CD4-positive, alpha-beta memory T cell (primary cell): Measurements from ENCODE around the gene KRT5. TPM values are rescaled to one million over a fixed set of nuclear protein-coding genes. Genes with fewer than 3 reads are reported as not detected.

Source experiments
- CTCF ChIA-PET: fragments of 350-600 bp; sonication (Branson Sonifier 250); formaldehyde crosslinking; loops from one replicate; lab custom pipeline; 2021; ENCODE audit warnings: inconsistent platforms; ENCODE audit not compliant: partially characterized antibody; lab: Charles Lee
- POLR2A ChIA-PET: fragments of 350-600 bp; sonication (Branson Sonifier 250); formaldehyde crosslinking; loops from one replicate; lab custom pipeline; 2021; ENCODE audit not compliant: partially characterized antibody; lab: Charles Lee
- DNase-seq, 5 donors: peaks; one replicate each; pipeline versions ENCODE4 v3.0.0 to v3.0.0-alpha.2; 2020 to 2022; ENCODE audit warnings: mixed read lengths in 1 of 5
- H3K27ac ChIP-seq: one replicate; pipeline ENCODE4 v1.7.0; 2013; ENCODE audit warnings: low read depth, low read length
- H3K27me3 ChIP-seq: 2 replicates; pipeline ENCODE4 v1.7.0; 2013; ENCODE audit warnings: mild to moderate bottlenecking, low read length, moderate library complexity; ENCODE audit not compliant: insufficient read depth
- H3K36me3 ChIP-seq: 2 replicates; pipeline ENCODE4 v1.7.0; 2013; ENCODE audit warnings: mild to moderate bottlenecking, low read length, moderate library complexity; ENCODE audit not compliant: insufficient read depth
- H3K4me1 ChIP-seq: 2 replicates; pipeline ENCODE4 v1.7.0; 2013; ENCODE audit warnings: mild to moderate bottlenecking, low read length, moderate library complexity; ENCODE audit not compliant: insufficient read depth
- H3K4me3 ChIP-seq, 2 donors: one replicate each; pipeline ENCODE4 v1.7.0; 2013; ENCODE audit warnings: low read length in 2 of 2, mild to moderate bottlenecking in 1 of 2
- H3K9me3 ChIP-seq, 2 donors: one replicate each; pipeline ENCODE4 v1.7.0; 2013; ENCODE audit warnings: low read length in 2 of 2, control low read depth in 1 of 2; ENCODE audit not compliant: control insufficient read depth in 1 of 2
- H3K27ac Mint-ChIP-seq, 7 donors: one replicate each; pipeline ENCODE4 v1.8.0; 2020 to 2021; ENCODE audit warnings: mixed read lengths in 7 of 7, mild to moderate bottlenecking in 6 of 7, inconsistent platforms in 3 of 7, moderate library complexity in 3 of 7
- H3K27me3 Mint-ChIP-seq, 2 donors: one replicate each; pipeline ENCODE4 v1.8.0; 2020 to 2021; ENCODE audit warnings: mixed read lengths in 2 of 2
- H3K36me3 Mint-ChIP-seq, 2 donors: one replicate each; pipeline ENCODE4 v1.8.0; 2020 to 2021; ENCODE audit warnings: mixed read lengths in 2 of 2, inconsistent platforms in 1 of 2, mild to moderate bottlenecking in 1 of 2
- H3K4me1 Mint-ChIP-seq, 4 donors: one replicate each; pipeline ENCODE4 v1.8.0; 2020 to 2021; ENCODE audit warnings: mixed read lengths in 4 of 4, mild to moderate bottlenecking in 1 of 4
- H3K4me3 Mint-ChIP-seq, 8 donors: one replicate each; pipeline ENCODE4 v1.8.0; 2020 to 2021; ENCODE audit warnings: mixed read lengths in 8 of 8, mild to moderate bottlenecking in 7 of 8, moderate library complexity in 6 of 8, inconsistent platforms in 3 of 8
- H3K9me3 Mint-ChIP-seq, 8 donors: one replicate each; pipeline ENCODE4 v1.8.0; 2020 to 2021; ENCODE audit warnings: mixed read lengths in 8 of 8, mild to moderate bottlenecking in 5 of 8, inconsistent platforms in 3 of 8, moderate library complexity in 1 of 8
- intact Hi-C: fragments of 100-400 bp; cut with micrococcal nuclease; formaldehyde crosslinking; loops from one replicate; pipeline ENCODE4 v1.15.1; 2023
- polyA plus RNA-seq, 2 donors: library from polyadenylated mRNA; unstranded; fragments of 300-500 nt; fragmentation: Illumina TruSeq; gene quantifications; one replicate each; pipeline ENCODE4 v1.2.3, GENCODE V29; 2021
- total RNA-seq, 2 experiments: library from RNA; stranded (reverse); gene quantifications; one replicate each; pipeline ENCODE4 v1.2.3, GENCODE V29; 2021

Gene KRT5
- total and polyA plus RNA-seq, 4 experiments from 2014 or later, result not detected

DNA sequence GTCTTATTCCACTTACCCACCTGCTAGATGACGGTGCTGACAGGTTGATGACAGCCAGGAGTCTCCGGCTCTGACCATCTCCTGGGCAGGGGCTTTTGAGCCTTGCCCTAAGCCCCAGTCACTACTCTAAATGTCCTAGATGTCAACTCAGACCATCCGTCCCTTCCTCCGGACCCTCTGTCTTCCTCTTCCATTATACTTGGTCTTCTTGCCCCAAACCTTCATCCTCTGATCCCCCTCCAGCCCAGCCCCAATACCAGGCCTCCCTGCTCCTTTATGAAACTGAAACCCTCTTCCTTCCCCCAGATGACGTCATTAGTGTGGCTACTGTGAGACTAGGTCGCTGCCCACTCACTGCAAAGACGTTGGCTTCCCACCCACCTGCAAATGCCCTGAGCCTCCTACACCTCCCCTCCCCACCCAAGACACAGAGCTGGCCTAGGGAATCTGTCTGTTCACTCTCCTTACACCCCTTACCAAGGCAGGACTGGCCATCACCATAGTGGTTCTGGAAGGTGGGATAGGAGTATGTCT lies 22.7 kb upstream of the KRT5 start:
- no peak for DNase-seq
- no peak overlapping the region for H3K4me3 ChIP-seq
- H3K27me3 Mint-ChIP-seq, result peaks cover 4 to 11% of the 10 kb centered on the region in 2 donors
- no peaks in the 10 kb centered on the region for H3K27me3 ChIP-seq
- no peaks in the 10 kb centered on the region for H3K36me3 ChIP-seq
- H3K4me1 Mint-ChIP-seq, result no peaks in the 10 kb centered on the region
- no peak overlapping the region for H3K27ac ChIP-seq
- no peak overlapping the region for H3K4me3 Mint-ChIP-seq
- no peaks in the 10 kb centered on the region for H3K36me3 Mint-ChIP-seq
- intact Hi-C loops, result no loop called here
- no peaks in the 10 kb centered on the region for H3K4me1 ChIP-seq
- H3K9me3 ChIP-seq, result no peaks in the 10 kb centered on the region
- H3K27ac Mint-ChIP-seq, result peak overlapping the region in 2 of 7 donors; percentile 12 to 81
- ChIA-PET CTCF (no interaction called here), POLR2A (no interaction called here)
- no peaks in the 10 kb centered on the region for H3K9me3 Mint-ChIP-seq

DNA sequence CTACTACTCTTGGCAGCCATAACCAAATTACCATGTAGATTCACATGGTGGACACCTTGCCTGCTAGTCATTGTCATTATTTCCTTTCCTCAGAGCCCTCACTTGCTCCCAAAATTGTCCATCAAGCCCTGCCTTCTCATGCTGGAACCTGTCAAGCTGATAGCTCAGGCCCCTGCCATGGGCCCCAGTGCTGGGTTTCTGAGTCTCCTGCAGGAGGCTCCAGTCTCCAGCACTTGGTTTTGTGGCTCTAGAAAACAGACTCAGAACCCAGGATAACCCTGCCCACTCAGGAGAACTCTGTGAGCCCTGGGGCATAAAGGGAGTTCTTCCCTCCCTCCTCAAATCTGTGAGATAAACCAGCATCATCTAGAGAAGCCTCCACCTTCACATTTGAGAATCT lies 22.0 kb upstream of the KRT5 start:
- CTCF ChIA-PET, result no interaction called here
- H3K4me3 Mint-ChIP-seq, result no peak overlapping the region
- no peaks in the 10 kb centered on the region for H3K9me3 ChIP-seq

DNA sequence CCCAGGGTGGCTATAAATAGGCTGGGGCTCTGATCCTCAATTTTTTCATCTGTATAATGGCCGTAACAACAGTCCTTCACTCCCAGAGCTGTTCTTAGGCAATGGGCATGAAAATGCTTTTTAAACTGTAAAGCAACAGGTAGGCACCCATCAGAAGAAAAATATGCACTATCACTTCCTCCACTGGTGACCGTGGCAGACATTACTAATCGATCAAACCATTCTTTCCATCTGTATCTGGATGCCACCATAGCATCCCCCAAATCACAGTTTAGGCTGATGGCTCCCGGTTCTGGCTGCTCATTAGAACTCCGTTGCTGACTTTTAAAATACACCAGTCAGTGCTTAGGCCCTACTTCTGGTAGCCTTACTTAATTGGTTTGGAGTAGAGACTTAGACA lies 21.5 kb upstream of the KRT5 start:
- ChIA-PET CTCF (no interaction called here), POLR2A (no interaction called here)
- Mint-ChIP-seq H3K27ac (peak overlapping the region in 1 of 7 donors; percentile 25), H3K9me3 (no peaks in the 10 kb centered on the region), H3K4me3 (no peak overlapping the region), H3K4me1 (no peaks in the 10 kb centered on the region), H3K27me3 (peaks cover 5 to 7% of the 10 kb centered on the region in 2 donors), H3K36me3 (no peaks in the 10 kb centered on the region)
- Histone ChIP-seq H3K36me3 (no peaks in the 10 kb centered on the region), H3K4me3 (no peak overlapping the region), H3K4me1 (no peaks in the 10 kb centered on the region), H3K27ac (no peak overlapping the region), H3K9me3 (no peaks in the 10 kb centered on the region), H3K27me3 (no peaks in the 10 kb centered on the region)
- no peak for DNase-seq
- intact Hi-C loops, result no loop called here

More for the DNA sequence above, 22.0 kb upstream of the KRT5 start:
- Mint-ChIP-seq H3K4me1 (no peaks in the 10 kb centered on the region), H3K27me3 (peaks cover 4 to 9% of the 10 kb centered on the region in 2 donors), H3K36me3 (no peaks in the 10 kb centered on the region), H3K9me3 (no peaks in the 10 kb centered on the region), H3K27ac (peak overlapping the region in 1 of 7 donors; percentile 25)
- no peak overlapping the region for H3K27ac ChIP-seq
- no peak overlapping the region for H3K4me3 ChIP-seq
- H3K36me3 ChIP-seq, result no peaks in the 10 kb centered on the region
- intact Hi-C loops, result no loop called here
- no peaks in the 10 kb centered on the region for H3K4me1 ChIP-seq
- DNase-seq, result no peak
- POLR2A ChIA-PET, result no interaction called here
- no peaks in the 10 kb centered on the region for H3K27me3 ChIP-seq

DNA sequence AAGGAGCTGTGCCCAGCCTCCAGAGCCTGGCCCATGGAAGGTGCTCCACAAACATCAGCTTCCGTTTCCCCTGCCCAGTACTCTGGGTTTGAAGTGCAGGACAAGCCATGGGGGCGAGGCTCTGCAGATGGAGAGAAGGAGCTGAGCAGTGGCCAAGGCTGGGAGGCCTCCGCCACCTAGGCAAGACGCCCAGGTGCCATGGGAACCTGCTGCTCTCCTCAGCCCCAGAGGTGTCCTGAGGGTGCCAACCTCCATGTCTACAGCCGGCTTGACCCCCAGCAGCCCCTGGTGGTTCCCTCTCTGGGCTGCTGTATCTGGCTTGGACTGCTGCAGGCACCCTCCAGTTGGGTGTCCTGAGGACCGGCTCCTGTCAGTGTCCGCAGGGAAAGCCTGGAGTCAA lies 20.3 kb upstream of the KRT5 start:
- no peak overlapping the region for H3K27ac ChIP-seq
- POLR2A ChIA-PET, result no interaction called here
- no peaks in the 10 kb centered on the region for H3K36me3 ChIP-seq
- no peaks in the 10 kb centered on the region for H3K4me1 Mint-ChIP-seq
- H3K9me3 Mint-ChIP-seq, result no peaks in the 10 kb centered on the region
- no peaks in the 10 kb centered on the region for H3K4me1 ChIP-seq
- intact Hi-C loops, result no loop called here
- CTCF ChIA-PET, result no interaction called here
- no peaks in the 10 kb centered on the region for H3K27me3 ChIP-seq
- no peak for DNase-seq
- H3K36me3 Mint-ChIP-seq, result no peaks in the 10 kb centered on the region
- no peak overlapping the region for H3K27ac Mint-ChIP-seq
- no peak overlapping the region for H3K4me3 Mint-ChIP-seq
- no peak overlapping the region for H3K4me3 ChIP-seq
- H3K27me3 Mint-ChIP-seq, result peaks cover 5 to 6% of the 10 kb centered on the region in 2 donors
- no peaks in the 10 kb centered on the region for H3K9me3 ChIP-seq

DNA sequence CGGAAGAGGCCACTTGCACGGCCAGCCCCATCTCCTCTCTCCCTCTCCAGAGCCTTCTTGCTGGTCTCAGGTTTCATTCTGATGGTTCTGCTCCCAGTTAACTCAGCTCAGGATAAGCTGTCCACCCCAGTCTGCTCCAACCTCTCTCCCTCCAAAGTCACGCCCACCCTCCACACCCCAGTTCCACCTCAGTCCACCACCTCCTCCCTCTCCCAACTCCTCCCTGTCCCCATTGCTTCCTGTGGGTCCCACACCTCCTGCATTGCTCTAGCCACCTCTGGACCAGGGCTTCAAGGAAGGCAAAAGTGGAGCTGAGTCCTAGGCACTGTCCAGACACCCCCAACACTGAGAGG lies 19.6 kb upstream of the KRT5 start:
- Mint-ChIP-seq H3K27ac (no peak overlapping the region), H3K9me3 (no peaks in the 10 kb centered on the region), H3K4me1 (no peaks in the 10 kb centered on the region), H3K27me3 (peaks cover 2 to 3% of the 10 kb centered on the region in 2 donors), H3K4me3 (no peak overlapping the region), H3K36me3 (no peaks in the 10 kb centered on the region)
- intact Hi-C loops, result no loop called here
- Histone ChIP-seq H3K9me3 (no peaks in the 10 kb centered on the region), H3K4me1 (no peaks in the 10 kb centered on the region), H3K4me3 (no peak overlapping the region), H3K36me3 (no peaks in the 10 kb centered on the region), H3K27me3 (no peaks in the 10 kb centered on the region), H3K27ac (no peak overlapping the region)
- POLR2A ChIA-PET, result no interaction called here
- CTCF ChIA-PET, result no interaction called here
- no peak for DNase-seq

GRCh38 chr12:52539083-52539820 lies 19.1 kb upstream of the KRT5 start:
- Mint-ChIP-seq H3K27ac (no peak overlapping the region), H3K27me3 (peaks cover 2 to 3% of the 10 kb centered on the region in 2 donors), H3K4me1 (no peaks in the 10 kb centered on the region), H3K4me3 (no peak overlapping the region), H3K9me3 (no peaks in the 10 kb centered on the region), H3K36me3 (no peaks in the 10 kb centered on the region)
- Histone ChIP-seq H3K36me3 (no peaks in the 10 kb centered on the region), H3K9me3 (no peaks in the 10 kb centered on the region), H3K27ac (no peak overlapping the region), H3K27me3 (no peaks in the 10 kb centered on the region), H3K4me3 (no peak overlapping the region), H3K4me1 (no peaks in the 10 kb centered on the region)
- POLR2A ChIA-PET, result no interaction called here
- CTCF ChIA-PET, result no interaction called here
- intact Hi-C loops, result no loop called here
- DNase-seq, result no peak

GRCh38 chr12:52537101-52537500 lies 16.9 kb upstream of the KRT5 start:
- Mint-ChIP-seq H3K4me1 (no peaks in the 10 kb centered on the region), H3K27ac (no peak overlapping the region), H3K36me3 (no peaks in the 10 kb centered on the region), H3K9me3 (no peaks in the 10 kb centered on the region), H3K4me3 (no peak overlapping the region), H3K27me3 (peaks cover 2 to 8% of the 10 kb centered on the region in 2 donors)
- DNase-seq, result no peak
- POLR2A ChIA-PET, result no interaction called here
- intact Hi-C loops, result no loop called here
- CTCF ChIA-PET, result no interaction called here
- Histone ChIP-seq H3K27ac (no peak overlapping the region), H3K9me3 (no peaks in the 10 kb centered on the region), H3K4me1 (no peaks in the 10 kb centered on the region), H3K36me3 (no peaks in the 10 kb centered on the region), H3K4me3 (no peak overlapping the region), H3K27me3 (no peaks in the 10 kb centered on the region)
